ENCODE results near the gene AUNIP. TPM values are rescaled to one million over a fixed set of nuclear protein-coding genes. Genes with fewer than 3 reads are reported as not detected.
A peak's percentile ranks its signal among the peaks of the same experiment; 100 is the strongest.

AUNIP gene
- total RNA-seq, 1 donor from 2014 or later: 6.2 TPM

- DNase-seq (ENCODE audit: low read depth): no peak
- H3K4me3 ChIP-seq (ENCODE audit: low read depth, low read length): no peak overlapping the region
- peak; percentile 33 for TF ChIP-seq CTCF (conservative IDR thresholded peaks at IDR 0.05; ENCODE audit: low read depth, low read length)
These were observed 30.2 kb upstream of the AUNIP start for GRCh38 chr1:25889470-25889869.

- no peak overlapping the region for H3K4me3 ChIP-seq (ENCODE audit: low read depth, low read length)
- DNase-seq (ENCODE audit: low read depth): no peak
- TF ChIP-seq CTCF (conservative IDR thresholded peaks at IDR 0.05; ENCODE audit: low read depth, low read length): no peak
These were observed 29.2 kb upstream of the AUNIP start for GRCh38 chr1:25888426-25888987.

GRCh38 chr1:25885602-25886001 lies 26.3 kb upstream of the AUNIP start:
- TF ChIP-seq CTCF (conservative IDR thresholded peaks at IDR 0.05; ENCODE audit: low read depth, low read length): no peak
- no peak overlapping the region for H3K4me3 ChIP-seq (ENCODE audit: low read depth, low read length)
- DNase-seq (ENCODE audit: low read depth): no peak

- no peak for TF ChIP-seq CTCF (conservative IDR thresholded peaks at IDR 0.05; ENCODE audit: low read depth, low read length)
- no peak overlapping the region for H3K4me3 ChIP-seq (ENCODE audit: low read depth, low read length)
- no peak for DNase-seq (ENCODE audit: low read depth)
These were observed 22.0 kb upstream of the AUNIP start for GRCh38 chr1:25881266-25881665.

GRCh38 chr1:25880518-25880917 lies 21.3 kb upstream of the AUNIP start:
- no peak overlapping the region for H3K4me3 ChIP-seq (ENCODE audit: low read depth, low read length)
- no peak for TF ChIP-seq CTCF (conservative IDR thresholded peaks at IDR 0.05; ENCODE audit: low read depth, low read length)
- no peak for DNase-seq (ENCODE audit: low read depth)

- H3K4me3 ChIP-seq (ENCODE audit: low read depth, low read length): no peak overlapping the region
- no peak for TF ChIP-seq CTCF (conservative IDR thresholded peaks at IDR 0.05; ENCODE audit: low read depth, low read length)
- DNase-seq (ENCODE audit: low read depth): no peak
These were observed 20.4 kb upstream of the AUNIP start for GRCh38 chr1:25879675-25880074.

GRCh38 chr1:25878690-25879089 lies 19.4 kb upstream of the AUNIP start:
- no peak for DNase-seq (ENCODE audit: low read depth)
- no peak for TF ChIP-seq CTCF (conservative IDR thresholded peaks at IDR 0.05; ENCODE audit: low read depth, low read length)
- no peak overlapping the region for H3K4me3 ChIP-seq (ENCODE audit: low read depth, low read length)
